Common myeloid progenitor, CD34-positive (primary cell): Measurements from ENCODE around the gene RBM24.

ENCODE experiments used
- CTCF ChIA-PET: fragments of 350-600 bp; sonication (Branson Sonifier 250); formaldehyde crosslinking; loops from one replicate; lab custom pipeline; 2021; ENCODE audit warnings: antibody characterized with exemption; lab: Charles Lee
- POLR2A ChIA-PET: fragments of 350-600 bp; sonication (Branson Sonifier 250); formaldehyde crosslinking; loops from one replicate; lab custom pipeline; 2021; ENCODE audit warnings: antibody characterized with exemption; lab: Charles Lee
- DNase-seq, 3 donors: peaks; one replicate each; pipeline versions ENCODE4 v3.0.0 to v3.0.0-alpha.2; 2013
- H3K27ac ChIP-seq, 2 experiments: 1 replicate in 1 of 2; 2 replicates in 1 of 2; pipeline ENCODE4 v1.7.0; 2013; ENCODE audit warnings: inconsistent platforms in 2 of 2, low read length in 2 of 2, mild to moderate bottlenecking in 2 of 2, low read depth in 1 of 2, moderate library complexity in 1 of 2; ENCODE audit not compliant: severe bottlenecking in 2 of 2, insufficient read depth in 1 of 2, poor library complexity in 1 of 2
- H3K27me3 ChIP-seq, 5 experiments: replicated peaks in 2 of 5; 1 replicate in 3 of 5; 2 replicates in 2 of 5; pipeline versions ENCODE4 v1.6.1 to v1.7.0; 2013; ENCODE audit warnings: low read length in 4 of 5, mild to moderate bottlenecking in 2 of 5, moderate library complexity in 2 of 5, inconsistent platforms in 1 of 5; ENCODE audit not compliant: insufficient read depth in 5 of 5, control insufficient read depth in 4 of 5
- H3K36me3 ChIP-seq, 4 experiments: 1 replicate in 2 of 4; 2 replicates in 2 of 4; pipeline versions ENCODE4 v1.6.1 to v1.7.0; 2013; ENCODE audit warnings: low read length in 3 of 4, control low read depth in 1 of 4, mild to moderate bottlenecking in 1 of 4; ENCODE audit not compliant: control insufficient read depth in 4 of 4, insufficient read depth in 4 of 4
- H3K4me1 ChIP-seq, 4 experiments: 1 replicate in 3 of 4; 2 replicates in 1 of 4; pipeline versions ENCODE4 v1.6.1 to v1.7.1; 2013; ENCODE audit warnings: low read length in 3 of 4, mild to moderate bottlenecking in 3 of 4, control low read depth in 1 of 4, inconsistent platforms in 1 of 4, moderate library complexity in 1 of 4; ENCODE audit not compliant: control insufficient read depth in 4 of 4, insufficient read depth in 4 of 4; ENCODE audit errors: control extremely low read depth in 1 of 4
- H3K4me3 ChIP-seq, 7 experiments: 1 replicate in 4 of 7; 2 replicates in 3 of 7; pipeline versions ENCODE4 v1.5.1 to v1.7.0; 2013; ENCODE audit warnings: mild to moderate bottlenecking in 7 of 7, low read length in 6 of 7, moderate library complexity in 6 of 7, inconsistent platforms in 2 of 7, low read depth in 2 of 7, control low read depth in 1 of 7; ENCODE audit not compliant: insufficient read depth in 4 of 7, control insufficient read depth in 1 of 7; ENCODE audit errors: extremely low read depth in 1 of 7
- H3K9me3 ChIP-seq, 5 experiments: 1 replicate in 4 of 5; 2 replicates in 1 of 5; pipeline versions ENCODE4 v1.6.1 to v1.7.1; 2013; ENCODE audit warnings: low read length in 4 of 5, mild to moderate bottlenecking in 2 of 5, inconsistent platforms in 1 of 5, low read depth in 1 of 5, moderate library complexity in 1 of 5; ENCODE audit not compliant: control insufficient read depth in 4 of 5, insufficient read depth in 2 of 5; ENCODE audit errors: control extremely low read depth in 1 of 5
- WGBS: methylation state at CpG from one replicate; pipeline ENCODE4 v1.1.5; 2013; ENCODE audit not compliant: insufficient coverage; 5-methylcytosine and 5-hydroxymethylcytosine counted together

Gene RBM24

GRCh38 chr6:17251953-17252352, 29.2 kb upstream of the RBM24 start:
- Histone ChIP-seq H3K4me3 (no peak overlapping the region), H3K4me1 (no peaks in the 10 kb centered on the region), H3K36me3 (no peaks in the 10 kb centered on the region), H3K27me3 (no peaks in the 10 kb centered on the region), H3K9me3 (peaks cover 0 to 1% (median 0%) of the 10 kb centered on the region in 5 experiments), H3K27ac (no peak overlapping the region)
- CTCF ChIA-PET, result no interaction called here
- no peak for DNase-seq
- POLR2A ChIA-PET, result no interaction called here

DNA sequence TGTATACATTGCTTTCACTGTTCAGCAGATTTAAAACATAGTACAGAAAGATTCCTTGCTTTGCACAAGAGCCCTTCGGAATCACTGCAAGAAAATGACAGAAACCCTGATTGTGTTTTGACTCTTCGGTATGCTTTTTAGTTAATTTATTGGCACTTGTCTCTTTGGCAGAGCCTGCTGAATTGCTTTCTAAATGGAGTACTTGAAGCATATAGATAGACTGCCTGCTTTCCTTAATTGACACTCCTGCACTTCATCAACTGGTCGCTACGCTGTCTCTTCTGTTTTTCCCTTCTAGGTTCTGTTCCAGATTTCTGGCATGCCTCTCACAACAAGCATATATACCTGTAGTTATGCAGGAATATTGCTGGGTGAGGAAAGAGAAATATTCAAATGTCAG, 22.4 kb upstream of the RBM24 start:
- Histone ChIP-seq H3K9me3 (no peaks in the 10 kb centered on the region), H3K4me1 (no peaks in the 10 kb centered on the region), H3K4me3 (no peak overlapping the region), H3K27me3 (no peaks in the 10 kb centered on the region), H3K36me3 (no peaks in the 10 kb centered on the region), H3K27ac (no peak overlapping the region)
- WGBS, result 100% methylated on average over 1 of the region's 4 CpGs
- no peak for DNase-seq
- CTCF ChIA-PET, result no interaction called here
- POLR2A ChIA-PET, result no interaction called here

GRCh38 chr6:17265570-17265969, 15.6 kb upstream of the RBM24 start:
- no peaks in the 10 kb centered on the region for H3K36me3 ChIP-seq
- CTCF ChIA-PET, result no interaction called here

GRCh38 chr6:17267566-17267965, 13.6 kb upstream of the RBM24 start:
- Histone ChIP-seq H3K9me3 (peaks cover 0 to 3% (median 0%) of the 10 kb centered on the region in 5 experiments), H3K27me3 (peaks cover 0 to 4% (median 0%) of the 10 kb centered on the region in 5 experiments), H3K27ac (no peak overlapping the region), H3K4me3 (no peak overlapping the region), H3K4me1 (no peaks in the 10 kb centered on the region), H3K36me3 (no peaks in the 10 kb centered on the region)
- DNase-seq, result no peak
- ChIA-PET POLR2A (interaction anchor here (0.5 kb wide), 1 partner anchor 34 kb away, joined by 3 read pairs; no protein-coding TSS in a partner anchor), CTCF (no interaction called here)
- WGBS, result no CpG with 5 or more reads among the region's 3 CpGs

More at GRCh38 chr6:17265570-17265969, 15.6 kb upstream of the RBM24 start:
- peaks cover 0 to 1% (median 0%) of the 10 kb centered on the region in 5 experiments for H3K27me3 ChIP-seq
- no peak overlapping the region for H3K4me3 ChIP-seq
- no peak for DNase-seq
- H3K4me1 ChIP-seq, result no peaks in the 10 kb centered on the region
- POLR2A ChIA-PET, result no interaction called here
- no peak overlapping the region for H3K27ac ChIP-seq
- H3K9me3 ChIP-seq, result peaks cover 0 to 3% (median 0%) of the 10 kb centered on the region in 5 experiments

GRCh38 chr6:17268114-17268513, 13.0 kb upstream of the RBM24 start:
- POLR2A ChIA-PET, result interaction anchor here (0.5 kb wide), 1 partner anchor 34 kb away, joined by 3 read pairs; no protein-coding TSS in a partner anchor
- Histone ChIP-seq H3K4me3 (no peak overlapping the region), H3K4me1 (no peaks in the 10 kb centered on the region), H3K36me3 (no peaks in the 10 kb centered on the region), H3K27me3 (peaks cover 0 to 4% (median 0%) of the 10 kb centered on the region in 5 experiments), H3K27ac (no peak overlapping the region), H3K9me3 (peaks cover 0 to 3% (median 0%) of the 10 kb centered on the region in 5 experiments)
- 98% methylated on average over 5 of the region's 6 CpGs for WGBS
- no peak for DNase-seq
- CTCF ChIA-PET, result no interaction called here

DNA sequence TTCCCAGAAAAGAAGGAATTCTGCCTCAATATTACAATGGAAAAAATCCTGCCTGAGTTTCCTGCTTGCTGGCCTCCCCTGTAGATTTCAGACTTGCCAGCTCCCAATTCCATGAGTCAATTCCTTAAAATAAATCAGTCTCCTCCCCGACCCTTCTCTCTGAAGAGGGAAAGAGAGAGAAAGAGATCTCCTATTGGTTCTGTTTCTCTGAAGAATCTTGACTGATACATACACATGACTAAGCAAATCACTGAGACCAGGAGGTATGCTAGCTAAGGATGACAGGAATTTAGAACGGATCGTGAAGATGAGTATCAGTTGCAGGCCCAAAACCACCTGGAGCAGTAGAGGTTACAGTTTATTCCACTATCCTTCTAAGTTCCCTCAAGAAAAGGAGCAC, 11.3 kb upstream of the RBM24 start:
- WGBS, result 80% methylated on average over 2 of the region's 3 CpGs

DNA sequence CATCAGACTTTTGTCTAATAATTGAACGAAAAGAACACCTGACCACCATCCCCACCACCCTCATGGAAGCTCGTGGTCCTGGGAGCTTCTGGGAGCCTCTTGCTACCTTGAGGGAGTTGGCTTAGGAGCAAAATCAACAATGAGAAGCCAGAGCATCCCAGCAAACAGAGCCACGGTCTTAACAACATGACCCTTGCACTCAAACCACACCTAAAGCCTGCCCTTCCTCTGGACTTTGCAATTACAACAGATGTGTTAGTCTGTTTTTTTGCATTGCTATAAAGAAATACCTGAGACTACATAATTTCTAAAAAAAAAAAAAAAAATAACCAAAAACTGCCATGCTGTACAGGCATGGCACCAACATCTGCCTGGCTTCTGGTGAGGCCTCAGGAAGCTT, 9.5 kb upstream of the RBM24 start:
- 94% methylated on average over 2 of the region's 3 CpGs for WGBS
- no peak for DNase-seq
- Histone ChIP-seq H3K4me3 (no peak overlapping the region), H3K36me3 (no peaks in the 10 kb centered on the region), H3K4me1 (no peaks in the 10 kb centered on the region), H3K27me3 (peaks cover 0 to 7% (median 0%) of the 10 kb centered on the region in 5 experiments), H3K27ac (no peak overlapping the region), H3K9me3 (no peaks in the 10 kb centered on the region)
- ChIA-PET POLR2A (no interaction called here), CTCF (interaction anchor here (0.6 kb wide), 1 partner anchor 61 kb away, joined by 3 read pairs; no protein-coding TSS in a partner anchor)

More for the DNA sequence above, 11.3 kb upstream of the RBM24 start:
- ChIA-PET POLR2A (no interaction called here), CTCF (interaction anchor here (1.4 kb wide), 1 partner anchor 534 kb away, joined by 3 read pairs; no protein-coding TSS in a partner anchor)
- DNase-seq, result no peak
- Histone ChIP-seq H3K27ac (no peak overlapping the region), H3K27me3 (peaks cover 0 to 4% (median 0%) of the 10 kb centered on the region in 5 experiments), H3K4me1 (no peaks in the 10 kb centered on the region), H3K36me3 (no peaks in the 10 kb centered on the region), H3K4me3 (no peak overlapping the region), H3K9me3 (peaks cover 0 to 3% (median 0%) of the 10 kb centered on the region in 5 experiments)
